Measurements from ENCODE around the gene NKPD1. TPM values are rescaled to one million over a fixed set of nuclear protein-coding genes. Genes with fewer than 3 reads are reported as not detected.

NKPD1 gene, protein sequence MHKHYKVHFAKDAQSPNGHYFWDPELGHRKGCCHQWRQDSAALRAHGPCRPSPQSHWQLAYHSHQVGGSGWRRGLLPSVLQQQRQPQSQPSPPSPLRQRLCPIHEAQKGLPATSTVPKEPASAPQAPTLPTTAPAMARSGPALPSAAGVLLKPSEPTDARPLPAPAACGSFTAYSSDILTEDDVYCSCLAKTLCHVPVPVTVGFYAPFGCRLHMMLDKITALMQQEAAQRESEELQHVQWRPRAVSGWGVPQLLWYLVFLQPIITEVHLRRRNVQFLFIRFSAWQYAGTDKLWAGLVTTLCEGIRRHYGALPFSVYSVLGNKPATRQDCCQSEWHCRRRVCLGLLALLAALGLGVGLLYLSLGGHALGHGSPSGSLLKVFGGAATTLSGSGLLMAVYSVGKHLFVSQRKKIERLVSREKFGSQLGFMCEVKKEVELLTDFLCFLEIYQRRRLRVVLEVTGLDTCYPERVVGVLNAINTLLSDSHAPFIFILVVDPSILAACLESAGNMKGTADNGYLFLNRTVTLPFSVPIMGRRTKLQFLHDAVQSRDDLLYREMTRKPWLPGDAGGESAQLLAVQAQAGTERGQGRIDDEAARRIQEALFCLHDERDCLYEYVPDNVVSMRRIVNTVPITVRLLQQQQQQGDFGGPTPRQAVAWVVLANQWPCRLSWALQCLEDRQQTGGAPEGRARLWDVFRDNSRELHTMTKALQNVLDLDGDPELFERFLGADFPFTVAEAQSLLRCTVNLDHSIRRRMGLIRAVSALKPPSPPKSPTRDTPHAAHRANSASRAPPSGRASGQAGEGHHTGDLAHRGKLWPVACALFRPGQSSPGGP
- total RNA-seq (2012; rRNA removed), result 0.22 and 0.25 TPM in 2 replicates

GRCh38 chr19:45160870-45161737 lies at the start of gene NKPD1:
Gene NKPD1, minus strand, starts transcription at chr19:45160982. Its CDS starts 832 bp downstream, at chr19:45160150.
- Histone ChIP-seq H3K27me3 (ENCODE audit: control insufficient read depth, insufficient read depth, low read length) (peaks cover 22% of the 10 kb centered on the region), H3K4me3 (ENCODE audit: low read length) (no peak within 1 kb of the TSS)

DNA sequence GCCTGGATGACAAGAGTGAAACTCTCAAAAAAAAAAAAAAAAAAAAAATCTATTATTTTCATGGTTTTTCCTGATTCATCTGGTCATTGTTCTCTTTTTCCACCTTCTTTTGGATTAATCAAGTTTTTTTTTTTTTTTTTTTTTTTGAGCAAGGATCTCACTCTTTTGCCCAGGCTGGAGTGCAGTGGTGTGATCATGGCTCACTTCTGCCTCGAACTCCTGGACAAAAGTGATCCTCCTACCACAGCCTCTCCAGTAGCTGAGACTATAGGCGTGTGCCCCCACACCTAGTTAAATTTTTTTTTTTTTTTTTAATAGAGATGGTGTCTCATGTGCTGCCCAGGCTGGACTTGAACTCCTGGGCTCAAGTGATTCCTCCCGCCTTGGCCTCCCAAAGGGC lies 45.5 kb upstream of the NKPD1 start:
- no peaks in the 10 kb centered on the region for H3K9me3 ChIP-seq (replicated peaks; ENCODE audit: low read length)
- no peak overlapping the region for H3K4me3 ChIP-seq (ENCODE audit: low read length)
- H3K9ac ChIP-seq (ENCODE audit: low read depth, low read length), result no peak overlapping the region
- H3K36me3 ChIP-seq (ENCODE audit: insufficient read depth, low read length), result no peaks in the 10 kb centered on the region
- no peak overlapping the region for H3K4me2 ChIP-seq (ENCODE audit: low read length)
- no peaks in the 10 kb centered on the region for H3K4me1 ChIP-seq (ENCODE audit: control insufficient read depth, insufficient read depth, low read length)
- H3K27me3 ChIP-seq (ENCODE audit: control insufficient read depth, insufficient read depth, low read length), result peaks cover 5% of the 10 kb centered on the region

More at GRCh38 chr19:45160870-45161737, at the start of gene NKPD1:
- Histone ChIP-seq H3K9me3 (replicated peaks; ENCODE audit: low read length) (no peaks in the 10 kb centered on the region), H3K36me3 (ENCODE audit: insufficient read depth, low read length) (no peaks in the 10 kb centered on the region), H3K4me1 (ENCODE audit: control insufficient read depth, insufficient read depth, low read length) (peaks cover 10% of the 10 kb centered on the region), H3K4me2 (ENCODE audit: low read length) (no peak within 1 kb of the TSS), H3K9ac (ENCODE audit: low read depth, low read length) (no peak within 1 kb of the TSS)

- H3K9ac ChIP-seq (ENCODE audit: low read depth, low read length), result no peak overlapping the region
- no peaks in the 10 kb centered on the region for H3K9me3 ChIP-seq (replicated peaks; ENCODE audit: low read length)
- H3K4me2 ChIP-seq (ENCODE audit: low read length), result no peak overlapping the region
- no peak overlapping the region for H3K4me3 ChIP-seq (ENCODE audit: low read length)
- peaks cover 4% of the 10 kb centered on the region for H3K27me3 ChIP-seq (ENCODE audit: control insufficient read depth, insufficient read depth, low read length)
- no peaks in the 10 kb centered on the region for H3K36me3 ChIP-seq (ENCODE audit: insufficient read depth, low read length)
- H3K4me1 ChIP-seq (ENCODE audit: control insufficient read depth, insufficient read depth, low read length), result no peaks in the 10 kb centered on the region
Measured at GRCh38 chr19:45205810-45206209, 45.0 kb upstream of the NKPD1 start.

GRCh38 chr19:45202637-45203036 lies 41.9 kb upstream of the NKPD1 start:
- H3K4me3 ChIP-seq (ENCODE audit: low read length), result no peak overlapping the region
- no peaks in the 10 kb centered on the region for H3K4me1 ChIP-seq (ENCODE audit: control insufficient read depth, insufficient read depth, low read length)
- no peak overlapping the region for H3K4me2 ChIP-seq (ENCODE audit: low read length)
- H3K27me3 ChIP-seq (ENCODE audit: control insufficient read depth, insufficient read depth, low read length), result peaks cover 9% of the 10 kb centered on the region
- H3K9ac ChIP-seq (ENCODE audit: low read depth, low read length), result no peak overlapping the region
- no peaks in the 10 kb centered on the region for H3K9me3 ChIP-seq (replicated peaks; ENCODE audit: low read length)
- H3K36me3 ChIP-seq (ENCODE audit: insufficient read depth, low read length), result no peaks in the 10 kb centered on the region

GRCh38 chr19:45200568-45200967 lies 39.8 kb upstream of the NKPD1 start:
- peaks cover 4% of the 10 kb centered on the region for H3K27me3 ChIP-seq (ENCODE audit: control insufficient read depth, insufficient read depth, low read length)
- no peak overlapping the region for H3K4me3 ChIP-seq (ENCODE audit: low read length)

GRCh38 chr19:45195764-45196163 lies 35.0 kb upstream of the NKPD1 start:
- Histone ChIP-seq H3K4me2 (ENCODE audit: low read length) (no peak overlapping the region), H3K27me3 (ENCODE audit: control insufficient read depth, insufficient read depth, low read length) (peaks cover 4% of the 10 kb centered on the region), H3K36me3 (ENCODE audit: insufficient read depth, low read length) (no peaks in the 10 kb centered on the region), H3K4me3 (ENCODE audit: low read length) (no peak overlapping the region), H3K9ac (ENCODE audit: low read depth, low read length) (no peak overlapping the region), H3K9me3 (replicated peaks; ENCODE audit: low read length) (no peaks in the 10 kb centered on the region), H3K4me1 (ENCODE audit: control insufficient read depth, insufficient read depth, low read length) (no peaks in the 10 kb centered on the region)

More at GRCh38 chr19:45200568-45200967, 39.8 kb upstream of the NKPD1 start:
- Histone ChIP-seq H3K9ac (ENCODE audit: low read depth, low read length) (no peak overlapping the region), H3K4me2 (ENCODE audit: low read length) (no peak overlapping the region), H3K4me1 (ENCODE audit: control insufficient read depth, insufficient read depth, low read length) (no peaks in the 10 kb centered on the region), H3K9me3 (replicated peaks; ENCODE audit: low read length) (no peaks in the 10 kb centered on the region), H3K36me3 (ENCODE audit: insufficient read depth, low read length) (no peaks in the 10 kb centered on the region)

DNA sequence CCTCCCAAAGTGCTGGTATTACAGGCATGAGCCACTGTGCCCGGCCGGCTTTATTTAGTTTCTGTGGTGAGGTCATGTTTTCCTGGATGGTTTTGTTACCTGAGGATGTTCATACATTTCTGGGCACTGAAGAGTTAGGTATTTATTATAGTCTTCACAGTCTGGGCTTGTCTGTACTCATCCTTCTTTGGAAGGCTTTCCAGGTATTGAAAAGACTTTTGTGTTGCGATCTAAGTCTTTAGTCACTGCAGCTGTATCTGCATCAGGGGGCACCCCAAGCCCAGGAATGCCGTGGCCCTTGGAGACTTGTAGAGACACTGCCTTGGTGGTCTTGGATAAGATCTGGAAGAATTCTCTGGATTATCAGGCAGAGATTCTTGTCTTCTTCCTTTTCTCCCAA lies 30.6 kb upstream of the NKPD1 start:
- H3K9me3 ChIP-seq (replicated peaks; ENCODE audit: low read length), result no peaks in the 10 kb centered on the region
- H3K9ac ChIP-seq (ENCODE audit: low read depth, low read length), result no peak overlapping the region
- H3K4me1 ChIP-seq (ENCODE audit: control insufficient read depth, insufficient read depth, low read length), result no peaks in the 10 kb centered on the region
- no peak overlapping the region for H3K4me3 ChIP-seq (ENCODE audit: low read length)
- H3K27me3 ChIP-seq (ENCODE audit: control insufficient read depth, insufficient read depth, low read length), result no peaks in the 10 kb centered on the region
- H3K4me2 ChIP-seq (ENCODE audit: low read length), result no peak overlapping the region
- H3K36me3 ChIP-seq (ENCODE audit: insufficient read depth, low read length), result no peaks in the 10 kb centered on the region

- H3K4me3 ChIP-seq (ENCODE audit: low read length), result no peak overlapping the region
- H3K9me3 ChIP-seq (replicated peaks; ENCODE audit: low read length), result no peaks in the 10 kb centered on the region
- no peaks in the 10 kb centered on the region for H3K27me3 ChIP-seq (ENCODE audit: control insufficient read depth, insufficient read depth, low read length)
- H3K9ac ChIP-seq (ENCODE audit: low read depth, low read length), result no peak overlapping the region
- H3K4me2 ChIP-seq (ENCODE audit: low read length), result no peak overlapping the region
- H3K4me1 ChIP-seq (ENCODE audit: control insufficient read depth, insufficient read depth, low read length), result no peaks in the 10 kb centered on the region
- H3K36me3 ChIP-seq (ENCODE audit: insufficient read depth, low read length), result no peaks in the 10 kb centered on the region
Measured at GRCh38 chr19:45189971-45190370, 29.2 kb upstream of the NKPD1 start.

GRCh38 chr19:45187421-45188100 lies 26.8 kb upstream of the NKPD1 start:
- H3K9ac ChIP-seq (ENCODE audit: low read depth, low read length), result no peak overlapping the region
- no peaks in the 10 kb centered on the region for H3K27me3 ChIP-seq (ENCODE audit: control insufficient read depth, insufficient read depth, low read length)
- no peak overlapping the region for H3K4me3 ChIP-seq (ENCODE audit: low read length)
- H3K36me3 ChIP-seq (ENCODE audit: insufficient read depth, low read length), result no peaks in the 10 kb centered on the region
- H3K4me2 ChIP-seq (ENCODE audit: low read length), result no peak overlapping the region
- no peaks in the 10 kb centered on the region for H3K9me3 ChIP-seq (replicated peaks; ENCODE audit: low read length)
- no peaks in the 10 kb centered on the region for H3K4me1 ChIP-seq (ENCODE audit: control insufficient read depth, insufficient read depth, low read length)

- H3K4me2 ChIP-seq (ENCODE audit: low read length), result no peak overlapping the region
- H3K36me3 ChIP-seq (ENCODE audit: insufficient read depth, low read length), result no peaks in the 10 kb centered on the region
- no peaks in the 10 kb centered on the region for H3K9me3 ChIP-seq (replicated peaks; ENCODE audit: low read length)
- no peaks in the 10 kb centered on the region for H3K4me1 ChIP-seq (ENCODE audit: control insufficient read depth, insufficient read depth, low read length)
- H3K9ac ChIP-seq (ENCODE audit: low read depth, low read length), result no peak overlapping the region
- H3K27me3 ChIP-seq (ENCODE audit: control insufficient read depth, insufficient read depth, low read length), result no peaks in the 10 kb centered on the region
- no peak overlapping the region for H3K4me3 ChIP-seq (ENCODE audit: low read length)
Measured at GRCh38 chr19:45186509-45187334, 25.9 kb upstream of the NKPD1 start.
